ENCODE data around the gene NRG2.

The NRG2 gene

GRCh38 chr5:139912804-139913203, 130.3 kb downstream of the NRG2 start:
- H4K5ac ChIP-seq (ENCODE audit: low read length) = no peak overlapping the region
- H2AK5ac ChIP-seq (ENCODE audit: low read length) = no peak overlapping the region
- no peaks in the 10 kb centered on the region for H3K27me3 ChIP-seq (ENCODE audit: insufficient read depth, low read length, poor library complexity)
- no peak overlapping the region for H2BK120ac ChIP-seq (ENCODE audit: low read depth, low read length)
- H3K9ac ChIP-seq (ENCODE audit: low read length) = no peak overlapping the region
- H3K79me1 ChIP-seq (ENCODE audit: low read length) = no peaks in the 10 kb centered on the region
- no CpG with 5 or more reads among the region's 4 CpGs for WGBS (ENCODE audit: extremely low coverage, insufficient coverage, low lambda C conversion rate)
- no peak overlapping the region for H3K4me2 ChIP-seq (ENCODE audit: low read length)
- no peak overlapping the region for H2BK15ac ChIP-seq (replicated peaks; ENCODE audit: low read depth)
- no peak overlapping the region for H3K23ac ChIP-seq (ENCODE audit: low read length)
- H3K27ac ChIP-seq (ENCODE audit: low read depth, low read length) = no peak overlapping the region
- H3K36me3 ChIP-seq (ENCODE audit: control insufficient read depth, insufficient read depth, low read length) = no peaks in the 10 kb centered on the region
- H4K8ac ChIP-seq (ENCODE audit: low read depth, low read length) = no peak overlapping the region
- DNase-seq = no peak
- no peak overlapping the region for H3K4ac ChIP-seq (ENCODE audit: low read depth, low read length)
- no peak overlapping the region for H3K4me3 ChIP-seq (ENCODE audit: low read length)
- no peaks in the 10 kb centered on the region for H3K4me1 ChIP-seq (ENCODE audit: control insufficient read depth, low read depth, low read length)
- H2BK5ac ChIP-seq (ENCODE audit: low read length) = no peak overlapping the region
- H3K18ac ChIP-seq (ENCODE audit: low read length) = no peak overlapping the region
- no peaks in the 10 kb centered on the region for H3K79me2 ChIP-seq (ENCODE audit: control insufficient read depth, insufficient read depth, low read length)
- no peak overlapping the region for H3K56ac ChIP-seq (ENCODE audit: low read length)

DNA sequence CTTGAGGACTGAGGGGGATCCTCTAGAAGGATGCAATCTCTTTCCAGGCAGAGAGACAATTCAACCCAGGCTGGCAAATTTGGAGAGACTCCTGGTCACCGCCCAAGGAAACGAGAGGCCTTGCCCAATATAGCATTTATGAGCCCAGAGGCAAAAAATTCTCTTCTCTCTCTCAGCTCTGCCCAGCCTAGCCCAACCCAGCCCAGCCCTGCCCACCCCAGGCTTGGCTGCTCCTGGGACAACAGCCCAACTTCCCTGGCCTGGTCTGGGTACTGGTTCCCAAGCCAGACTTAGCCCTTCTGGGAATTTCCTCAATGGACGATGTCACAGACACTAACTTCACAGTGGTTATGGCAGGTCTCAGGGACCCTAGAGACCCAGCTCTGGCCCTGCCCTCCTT, 130.9 kb downstream of the NRG2 start:
- Histone ChIP-seq H4K5ac (ENCODE audit: low read length) (no peak overlapping the region), H3K4me1 (ENCODE audit: control insufficient read depth, low read depth, low read length) (no peaks in the 10 kb centered on the region), H3K4me3 (ENCODE audit: low read length) (no peak overlapping the region), H3K4me2 (ENCODE audit: low read length) (no peak overlapping the region), H3K79me1 (ENCODE audit: low read length) (no peaks in the 10 kb centered on the region), H3K36me3 (ENCODE audit: control insufficient read depth, insufficient read depth, low read length) (no peaks in the 10 kb centered on the region), H2BK15ac (replicated peaks; ENCODE audit: low read depth) (no peak overlapping the region), H3K79me2 (ENCODE audit: control insufficient read depth, insufficient read depth, low read length) (no peaks in the 10 kb centered on the region), H2AK5ac (ENCODE audit: low read length) (no peak overlapping the region), H3K27me3 (ENCODE audit: insufficient read depth, low read length, poor library complexity) (no peaks in the 10 kb centered on the region), H3K23ac (ENCODE audit: low read length) (no peak overlapping the region), H3K18ac (ENCODE audit: low read length) (no peak overlapping the region), H2BK120ac (ENCODE audit: low read depth, low read length) (no peak overlapping the region), H3K4ac (ENCODE audit: low read depth, low read length) (no peak overlapping the region), H3K9ac (ENCODE audit: low read length) (no peak overlapping the region), H2BK5ac (ENCODE audit: low read length) (no peak overlapping the region), H3K56ac (ENCODE audit: low read length) (no peak overlapping the region), H4K8ac (ENCODE audit: low read depth, low read length) (no peak overlapping the region), H3K27ac (ENCODE audit: low read depth, low read length) (no peak overlapping the region)
- no CpG with 5 or more reads among the region's 3 CpGs for WGBS (ENCODE audit: extremely low coverage, insufficient coverage, low lambda C conversion rate)
- no peak for DNase-seq

DNA sequence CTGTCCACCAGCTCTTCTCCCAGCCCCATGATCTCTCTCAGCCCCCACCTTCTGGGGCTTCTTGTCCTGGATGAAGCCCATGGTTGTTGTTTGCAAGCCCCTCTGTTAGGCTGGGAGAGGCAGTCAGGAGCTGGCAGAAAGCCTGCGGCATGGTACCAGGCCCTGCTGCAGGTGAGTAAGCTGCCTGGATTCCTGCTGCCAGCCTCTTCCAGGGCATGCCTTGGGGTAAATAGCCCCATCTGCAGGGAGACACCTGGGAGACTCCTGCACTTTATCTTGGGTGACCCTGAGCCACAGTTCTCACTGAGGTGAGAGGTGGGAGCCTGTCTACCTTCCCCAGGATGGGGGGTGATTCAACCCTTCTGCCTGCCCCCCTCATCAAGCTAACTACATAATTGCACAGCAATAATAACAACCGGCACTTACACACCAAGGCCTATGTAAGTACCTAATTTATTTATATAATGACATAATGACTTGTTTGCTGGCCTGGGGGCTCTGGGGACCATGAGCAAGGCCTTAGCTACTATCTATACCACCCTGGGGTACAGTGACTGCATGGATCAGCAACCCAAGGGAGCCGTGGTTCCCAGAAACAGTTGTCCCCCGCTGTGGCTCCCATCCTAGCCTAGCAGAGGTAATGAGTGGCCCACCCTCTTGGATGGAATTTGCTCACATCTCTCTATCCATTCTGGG, 131.5 kb downstream of the NRG2 start:
- no peak overlapping the region for H2BK5ac ChIP-seq (ENCODE audit: low read length)
- H3K4me2 ChIP-seq (ENCODE audit: low read length) = no peak overlapping the region
- H3K23ac ChIP-seq (ENCODE audit: low read length) = no peak overlapping the region
- H4K8ac ChIP-seq (ENCODE audit: low read depth, low read length) = no peak overlapping the region
- no peaks in the 10 kb centered on the region for H3K79me2 ChIP-seq (ENCODE audit: control insufficient read depth, insufficient read depth, low read length)
- no peaks in the 10 kb centered on the region for H3K36me3 ChIP-seq (ENCODE audit: control insufficient read depth, insufficient read depth, low read length)
- no peak overlapping the region for H2AK5ac ChIP-seq (ENCODE audit: low read length)
- H4K5ac ChIP-seq (ENCODE audit: low read length) = no peak overlapping the region
- no CpG with 5 or more reads among the region's 4 CpGs for WGBS (ENCODE audit: extremely low coverage, insufficient coverage, low lambda C conversion rate)
- H3K56ac ChIP-seq (ENCODE audit: low read length) = no peak overlapping the region
- no peak overlapping the region for H3K4me3 ChIP-seq (ENCODE audit: low read length)
- no peak overlapping the region for H3K18ac ChIP-seq (ENCODE audit: low read length)
- H3K27ac ChIP-seq (ENCODE audit: low read depth, low read length) = no peak overlapping the region
- no peak overlapping the region for H3K9ac ChIP-seq (ENCODE audit: low read length)
- H3K4ac ChIP-seq (ENCODE audit: low read depth, low read length) = no peak overlapping the region
- H3K27me3 ChIP-seq (ENCODE audit: insufficient read depth, low read length, poor library complexity) = no peaks in the 10 kb centered on the region
- H3K79me1 ChIP-seq (ENCODE audit: low read length) = no peaks in the 10 kb centered on the region
- H3K4me1 ChIP-seq (ENCODE audit: control insufficient read depth, low read depth, low read length) = no peaks in the 10 kb centered on the region
- H2BK120ac ChIP-seq (ENCODE audit: low read depth, low read length) = no peak overlapping the region
- no peak for DNase-seq
- H2BK15ac ChIP-seq (replicated peaks; ENCODE audit: low read depth) = no peak overlapping the region

DNA sequence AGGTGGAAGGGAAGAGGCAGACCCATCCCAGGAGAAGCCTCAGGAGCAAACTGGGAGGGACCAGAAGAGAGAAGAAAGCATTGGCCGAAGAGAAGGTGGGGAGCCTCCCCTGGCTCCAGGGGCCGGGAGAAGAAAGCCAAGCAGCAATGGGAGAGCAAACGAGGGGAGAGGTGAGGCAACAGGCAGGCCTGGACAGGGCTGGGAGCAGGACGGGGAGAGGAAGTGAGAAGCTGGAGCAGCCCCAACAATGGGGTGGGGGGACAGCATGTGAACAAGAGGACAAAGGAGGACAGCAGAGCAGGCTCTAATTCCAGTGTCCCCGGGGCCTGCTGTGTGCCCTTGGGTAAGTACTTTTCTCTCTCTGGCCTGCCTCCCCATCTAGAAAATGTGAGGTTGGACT, 132.2 kb downstream of the NRG2 start:
- Histone ChIP-seq H3K4me2 (ENCODE audit: low read length) (no peak overlapping the region), H3K23ac (ENCODE audit: low read length) (no peak overlapping the region), H3K18ac (ENCODE audit: low read length) (no peak overlapping the region), H3K79me1 (ENCODE audit: low read length) (no peaks in the 10 kb centered on the region), H2BK15ac (replicated peaks; ENCODE audit: low read depth) (no peak overlapping the region), H3K79me2 (ENCODE audit: control insufficient read depth, insufficient read depth, low read length) (no peaks in the 10 kb centered on the region), H3K9ac (ENCODE audit: low read length) (no peak overlapping the region), H3K27ac (ENCODE audit: low read depth, low read length) (no peak overlapping the region), H2BK120ac (ENCODE audit: low read depth, low read length) (no peak overlapping the region), H2AK5ac (ENCODE audit: low read length) (no peak overlapping the region), H3K4me3 (ENCODE audit: low read length) (no peak overlapping the region), H3K56ac (ENCODE audit: low read length) (no peak overlapping the region), H3K4ac (ENCODE audit: low read depth, low read length) (no peak overlapping the region), H4K8ac (ENCODE audit: low read depth, low read length) (no peak overlapping the region), H4K5ac (ENCODE audit: low read length) (no peak overlapping the region), H3K27me3 (ENCODE audit: insufficient read depth, low read length, poor library complexity) (no peaks in the 10 kb centered on the region), H2BK5ac (ENCODE audit: low read length) (no peak overlapping the region), H3K4me1 (ENCODE audit: control insufficient read depth, low read depth, low read length) (no peaks in the 10 kb centered on the region), H3K36me3 (ENCODE audit: control insufficient read depth, insufficient read depth, low read length) (no peaks in the 10 kb centered on the region)
- WGBS (ENCODE audit: extremely low coverage, insufficient coverage, low lambda C conversion rate) = no CpG with 5 or more reads among the region's 5 CpGs
- no peak for DNase-seq

DNA sequence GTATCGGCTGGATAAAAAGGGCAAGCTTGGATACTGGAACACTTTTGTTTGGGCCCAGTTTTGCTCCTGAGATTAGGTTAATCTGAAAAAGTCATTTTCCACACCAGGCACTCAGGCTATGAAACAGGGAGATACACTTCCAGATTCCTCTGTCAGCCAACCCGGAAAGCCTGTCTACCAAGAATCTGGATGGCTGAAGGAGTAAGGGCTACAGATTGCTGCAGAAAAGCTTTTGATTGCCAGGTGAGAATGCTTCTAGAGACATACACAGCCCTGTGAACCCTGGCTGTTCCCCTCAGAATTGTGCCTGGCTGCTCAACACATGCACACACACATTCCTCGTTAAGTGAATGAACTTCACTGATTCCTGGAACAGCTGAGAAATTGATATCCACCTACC, 133.1 kb downstream of the NRG2 start:
- H2BK15ac ChIP-seq (replicated peaks; ENCODE audit: low read depth) = no peak overlapping the region
- H3K4me1 ChIP-seq (ENCODE audit: control insufficient read depth, low read depth, low read length) = peaks cover 2% of the 10 kb centered on the region
- H3K79me1 ChIP-seq (ENCODE audit: low read length) = no peaks in the 10 kb centered on the region
- no peaks in the 10 kb centered on the region for H3K36me3 ChIP-seq (ENCODE audit: control insufficient read depth, insufficient read depth, low read length)
- no peak overlapping the region for H3K9ac ChIP-seq (ENCODE audit: low read length)
- no peak overlapping the region for H2BK5ac ChIP-seq (ENCODE audit: low read length)
- H3K56ac ChIP-seq (ENCODE audit: low read length) = no peak overlapping the region
- no peaks in the 10 kb centered on the region for H3K27me3 ChIP-seq (ENCODE audit: insufficient read depth, low read length, poor library complexity)
- H3K18ac ChIP-seq (ENCODE audit: low read length) = no peak overlapping the region
- H3K27ac ChIP-seq (ENCODE audit: low read depth, low read length) = no peak overlapping the region
- H3K4me2 ChIP-seq (ENCODE audit: low read length) = no peak overlapping the region
- WGBS (ENCODE audit: extremely low coverage, insufficient coverage, low lambda C conversion rate) = no CpG with 5 or more reads among the region's 3 CpGs
- no peak overlapping the region for H2AK5ac ChIP-seq (ENCODE audit: low read length)
- H4K5ac ChIP-seq (ENCODE audit: low read length) = no peak overlapping the region
- no peak overlapping the region for H3K23ac ChIP-seq (ENCODE audit: low read length)
- H2BK120ac ChIP-seq (ENCODE audit: low read depth, low read length) = no peak overlapping the region
- DNase-seq = no peak
- no peaks in the 10 kb centered on the region for H3K79me2 ChIP-seq (ENCODE audit: control insufficient read depth, insufficient read depth, low read length)
- no peak overlapping the region for H3K4ac ChIP-seq (ENCODE audit: low read depth, low read length)
- H3K4me3 ChIP-seq (ENCODE audit: low read length) = no peak overlapping the region
- no peak overlapping the region for H4K8ac ChIP-seq (ENCODE audit: low read depth, low read length)

- Histone ChIP-seq H3K79me2 (ENCODE audit: control insufficient read depth, insufficient read depth, low read length) (no peaks in the 10 kb centered on the region), H3K4me3 (ENCODE audit: low read length) (no peak overlapping the region), H3K56ac (ENCODE audit: low read length) (no peak overlapping the region), H3K27me3 (ENCODE audit: insufficient read depth, low read length, poor library complexity) (no peaks in the 10 kb centered on the region), H3K4me2 (ENCODE audit: low read length) (no peak overlapping the region), H4K8ac (ENCODE audit: low read depth, low read length) (no peak overlapping the region), H3K79me1 (ENCODE audit: low read length) (no peaks in the 10 kb centered on the region), H3K18ac (ENCODE audit: low read length) (no peak overlapping the region), H3K27ac (ENCODE audit: low read depth, low read length) (no peak overlapping the region), H2BK120ac (ENCODE audit: low read depth, low read length) (no peak overlapping the region), H3K23ac (ENCODE audit: low read length) (no peak overlapping the region), H2AK5ac (ENCODE audit: low read length) (no peak overlapping the region), H2BK5ac (ENCODE audit: low read length) (no peak overlapping the region), H3K4me1 (ENCODE audit: control insufficient read depth, low read depth, low read length) (peaks cover 2% of the 10 kb centered on the region), H3K9ac (ENCODE audit: low read length) (no peak overlapping the region), H3K36me3 (ENCODE audit: control insufficient read depth, insufficient read depth, low read length) (no peaks in the 10 kb centered on the region), H3K4ac (ENCODE audit: low read depth, low read length) (no peak overlapping the region), H4K5ac (ENCODE audit: low read length) (no peak overlapping the region), H2BK15ac (replicated peaks; ENCODE audit: low read depth) (no peak overlapping the region)
- no CpG with 5 or more reads among the region's 2 CpGs for WGBS (ENCODE audit: extremely low coverage, insufficient coverage, low lambda C conversion rate)
- no peak for DNase-seq
Observed at GRCh38 chr5:139908749-139909148, 134.3 kb downstream of the NRG2 start.

Data from mesendoderm (in vitro differentiated cells).